Stimulated activated CD8-positive, alpha-beta memory T cell treated with anti-CD3 and anti-CD28 coated beads, Interleukin-2, amount 100 ng/mL, for 48 hours (primary cell): ENCODE results near the gene NEO1.
A peak's percentile ranks its signal among the peaks of the same experiment; 100 is the strongest.

Experiments used
- DNase-seq, 2 donors: peaks; one replicate each; pipeline ENCODE4 v3.0.0-alpha.2; 2020; ENCODE audit warnings: low read depth in 2 of 2

The NEO1 gene

GRCh38 chr15:73329501-73330200 lies 277.4 kb downstream of the NEO1 start:
- DNase-seq: no peak

- DNase-seq: no peak
Observed at GRCh38 chr15:73330206-73331051, 278.2 kb downstream of the NEO1 start.

DNA sequence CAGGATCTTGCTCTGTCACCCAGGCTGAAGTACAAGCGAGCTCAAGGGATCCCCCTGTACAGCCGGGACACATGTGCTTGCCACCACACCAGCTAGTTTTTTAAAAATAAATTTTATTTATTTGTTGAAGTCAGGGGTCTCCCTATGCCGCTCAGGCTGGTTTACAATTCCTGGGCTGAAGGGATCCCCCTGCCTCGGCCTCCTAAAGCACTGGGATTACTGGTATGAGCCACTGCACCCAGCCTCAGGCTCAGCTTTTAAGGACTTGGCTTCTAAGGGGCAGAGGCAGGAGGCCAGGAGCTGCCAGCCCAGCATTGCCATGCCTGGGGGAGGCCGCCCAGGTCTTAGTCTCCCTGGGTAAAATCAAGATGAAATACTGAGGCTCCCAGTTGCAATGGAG lies 279.2 kb downstream of the NEO1 start:
- no peak for DNase-seq

DNA sequence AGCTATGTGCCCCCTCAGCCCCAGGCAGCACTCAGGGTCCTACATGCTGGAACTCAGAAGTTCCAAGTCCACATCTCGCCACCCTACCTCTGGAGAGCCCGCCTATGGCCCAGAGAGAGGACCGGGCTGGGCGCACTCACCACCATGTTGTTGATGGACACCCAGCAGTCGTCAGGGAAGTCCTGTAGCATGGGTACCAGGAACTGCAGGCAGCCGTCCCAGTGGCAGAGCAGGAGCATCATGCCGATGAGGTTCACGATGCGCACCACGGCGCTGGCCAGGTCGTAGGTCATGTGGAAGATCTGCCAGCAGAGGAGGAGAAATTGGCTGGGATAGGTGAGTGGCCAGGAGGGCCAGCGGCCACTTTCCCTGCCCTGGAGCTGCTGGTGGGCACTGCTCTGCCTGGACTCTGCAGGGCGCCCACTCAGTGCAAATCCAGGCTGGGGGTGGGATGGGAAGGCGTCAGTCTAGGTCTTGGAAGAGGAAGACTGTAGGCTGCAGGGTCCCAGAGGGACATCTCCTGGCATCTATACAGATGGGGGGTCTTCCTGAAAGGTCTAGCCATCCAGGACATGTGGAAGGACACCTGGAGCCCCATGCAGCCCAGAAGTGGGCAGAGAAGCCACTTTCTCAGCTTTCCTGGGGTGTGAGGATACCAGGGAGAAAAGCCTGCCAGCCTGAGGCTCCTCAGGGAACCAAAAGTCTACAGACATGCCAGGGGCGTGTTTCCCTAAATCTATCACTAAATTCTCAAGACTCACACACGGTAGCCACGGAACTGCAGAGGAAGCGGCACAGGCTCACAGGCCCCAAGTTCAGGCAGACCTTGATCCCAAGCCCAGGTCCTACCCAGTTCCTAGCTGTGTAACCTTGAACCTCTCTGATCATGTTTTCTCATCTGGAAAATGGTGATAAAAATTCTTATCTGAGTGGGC lies 280.0 kb downstream of the NEO1 start:
- no peak for DNase-seq

- DNase-seq: no peak
Observed at GRCh38 chr15:73333001-73333400, 280.7 kb downstream of the NEO1 start.

GRCh38 chr15:73334086-73334485 lies 281.8 kb downstream of the NEO1 start:
- no peak for DNase-seq

GRCh38 chr15:73335026-73335425 lies 282.8 kb downstream of the NEO1 start:
- DNase-seq: no peak

- DNase-seq: no peak
Observed at GRCh38 chr15:73335471-73335870, 283.2 kb downstream of the NEO1 start.

DNA sequence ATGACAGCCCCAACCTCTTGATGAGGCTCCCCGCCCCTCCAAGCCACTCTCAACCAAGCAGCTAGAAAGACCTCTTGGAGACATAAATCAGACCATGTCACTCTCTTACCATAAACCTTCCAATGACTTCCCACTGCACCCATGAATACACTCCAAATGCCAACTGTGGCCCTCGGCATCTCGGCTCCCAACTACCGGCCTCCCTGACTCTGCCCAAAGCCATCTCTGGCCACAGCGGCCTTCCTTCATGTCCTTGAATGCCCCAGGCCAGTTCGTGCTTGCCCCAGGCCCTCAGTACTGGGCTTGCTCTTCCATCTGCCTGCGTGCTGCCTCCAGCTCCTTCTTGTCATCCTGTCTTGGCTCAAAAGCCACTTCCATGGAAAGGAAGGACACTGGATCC lies 284.5 kb downstream of the NEO1 start:
- DNase-seq: no peak

DNA sequence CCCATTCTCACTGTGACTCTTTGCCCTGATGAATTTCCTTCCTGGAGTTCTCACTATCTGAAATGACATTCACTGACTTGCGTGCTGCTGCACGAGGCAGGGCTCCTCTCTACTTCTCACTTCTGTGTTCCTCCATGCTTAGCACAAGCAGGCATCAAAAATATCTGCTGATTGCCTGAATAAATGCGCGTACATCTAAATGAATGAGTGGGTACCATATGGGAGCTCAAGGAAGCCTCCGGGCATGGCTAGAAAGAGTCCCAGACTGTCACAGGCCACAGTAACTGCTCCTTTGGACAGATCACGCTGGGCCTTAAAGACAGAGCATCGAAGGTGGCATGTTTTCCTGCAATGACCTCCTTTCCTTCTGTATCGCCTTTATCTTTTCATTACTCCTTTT lies 284.9 kb downstream of the NEO1 start:
- no peak for DNase-seq

GRCh38 chr15:73338058-73338457 lies 285.8 kb downstream of the NEO1 start:
- no peak for DNase-seq

DNA sequence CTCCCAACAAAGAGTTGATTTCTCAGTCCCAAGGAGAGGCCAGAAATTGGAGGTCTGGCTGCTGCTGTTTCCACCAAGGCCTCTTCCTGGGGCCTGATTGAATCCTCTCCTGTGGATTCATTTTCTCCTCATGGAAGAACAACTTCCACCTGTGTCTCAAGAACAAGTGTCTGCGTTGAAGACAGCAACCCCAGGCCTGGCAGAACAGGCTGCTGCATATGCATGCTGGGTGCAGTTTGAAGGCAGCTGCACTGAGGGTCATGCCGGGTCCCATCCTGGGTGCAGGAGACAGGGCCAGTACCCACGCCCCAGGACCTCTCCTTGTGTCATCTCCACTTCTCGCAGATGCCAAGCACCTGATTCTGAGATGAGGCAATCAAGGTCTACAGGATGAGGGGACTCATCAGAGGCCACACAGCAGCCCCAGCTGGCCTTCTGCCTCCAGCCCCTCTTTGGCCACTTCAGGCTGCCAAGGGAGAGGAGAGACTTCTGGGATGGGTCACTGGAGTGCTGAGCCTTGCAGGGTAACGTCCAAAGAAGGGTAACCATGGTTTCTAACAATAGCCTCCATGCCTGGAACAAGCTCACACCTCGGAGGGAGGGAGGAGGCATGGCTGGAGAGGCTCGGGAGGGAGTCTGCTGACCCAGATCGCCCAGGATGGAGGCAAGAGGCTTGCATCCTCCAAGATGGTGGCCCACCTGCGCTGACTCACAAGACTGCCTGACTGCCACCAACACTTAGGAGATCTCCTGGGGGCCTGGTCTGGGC lies 286.5 kb downstream of the NEO1 start:
- no peak for DNase-seq

DNA sequence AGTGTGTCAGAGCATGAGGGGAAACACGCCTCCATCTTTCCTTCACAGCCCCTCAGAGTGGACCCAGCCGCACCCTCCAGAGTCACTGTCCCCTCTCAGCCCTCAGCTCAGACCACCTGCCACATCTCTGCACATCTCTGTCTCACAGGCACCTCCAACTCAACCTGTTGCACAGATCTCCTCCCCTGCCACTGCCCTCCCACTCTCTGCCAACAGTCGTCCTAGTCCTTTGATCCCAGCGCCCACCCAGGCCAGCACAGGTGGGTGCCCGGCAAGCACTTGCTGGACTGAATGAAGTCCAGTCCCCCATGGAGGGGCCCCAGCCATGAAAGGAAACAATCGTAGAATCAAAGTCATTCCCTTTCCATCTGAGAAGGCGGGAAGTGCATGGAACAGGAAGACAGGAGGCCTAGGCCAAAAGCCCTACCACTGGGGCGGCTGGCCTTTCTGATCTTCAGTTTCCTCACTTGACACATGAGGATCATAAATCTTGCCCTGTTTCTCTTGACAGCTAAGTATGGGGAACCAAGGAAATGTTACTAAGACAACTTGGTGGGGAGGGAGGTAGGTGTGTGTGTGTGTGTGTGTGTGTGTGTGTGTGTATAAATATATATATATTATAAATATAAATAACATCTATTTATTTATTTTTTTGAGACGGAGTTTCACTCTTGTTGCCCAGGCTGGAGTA lies 288.4 kb downstream of the NEO1 start:
- DNase-seq: no peak

GRCh38 chr15:73341886-73342600 lies 289.8 kb downstream of the NEO1 start:
- no peak for DNase-seq

GRCh38 chr15:73344056-73344455 lies 291.8 kb downstream of the NEO1 start:
- DNase-seq: no peak

- no peak for DNase-seq
Observed at GRCh38 chr15:73345658-73346057, 293.4 kb downstream of the NEO1 start.

DNA sequence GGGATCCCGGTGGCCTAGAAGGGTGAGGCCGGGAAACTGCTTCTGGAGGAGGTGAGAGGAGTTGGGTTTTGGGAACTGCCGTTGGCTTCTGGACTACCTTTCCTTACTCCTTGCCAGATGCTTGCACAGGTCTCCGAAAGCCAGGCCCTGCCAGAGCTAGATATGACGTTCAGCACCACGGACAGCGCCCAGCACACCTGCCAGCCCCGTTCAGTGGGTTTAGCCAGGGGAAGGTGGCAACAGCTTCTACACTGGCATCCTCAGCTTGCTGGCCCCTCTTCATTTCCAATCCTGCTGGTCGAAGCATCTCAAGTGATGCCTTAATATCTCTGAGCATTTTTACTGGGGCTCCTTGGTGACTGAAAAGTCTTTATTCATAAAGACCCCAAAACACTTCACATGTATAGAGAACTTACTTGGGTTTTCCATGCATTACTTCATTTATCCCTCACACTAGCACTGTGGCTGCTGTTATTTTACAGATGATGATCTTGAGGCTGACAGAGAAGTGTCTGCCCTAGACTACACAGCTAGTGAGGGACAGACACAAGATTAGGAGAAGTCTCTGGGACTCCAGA lies 294.6 kb downstream of the NEO1 start:
- DNase-seq: peak; percentile 37 to 39

DNA sequence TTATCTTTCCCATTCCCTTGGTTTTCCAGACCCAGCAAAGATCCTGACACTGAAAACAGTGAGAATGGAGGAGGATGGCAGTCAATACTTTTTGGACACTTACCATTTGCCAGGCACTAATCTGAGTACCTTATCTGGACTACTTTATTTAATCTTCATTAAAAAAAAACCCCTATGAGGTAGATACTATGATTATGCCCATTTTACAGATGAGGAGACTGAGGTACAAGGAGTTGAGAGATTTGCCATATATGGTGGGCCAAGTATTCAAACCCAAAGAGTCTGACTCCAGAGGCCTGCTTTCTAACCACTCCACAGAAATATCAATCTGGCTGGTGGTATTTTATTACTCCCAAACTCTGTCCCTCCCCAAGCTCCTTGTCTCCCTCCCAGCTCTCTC lies 296.9 kb downstream of the NEO1 start:
- no peak for DNase-seq

GRCh38 chr15:73352082-73352481 lies 299.8 kb downstream of the NEO1 start:
- DNase-seq: no peak

DNA sequence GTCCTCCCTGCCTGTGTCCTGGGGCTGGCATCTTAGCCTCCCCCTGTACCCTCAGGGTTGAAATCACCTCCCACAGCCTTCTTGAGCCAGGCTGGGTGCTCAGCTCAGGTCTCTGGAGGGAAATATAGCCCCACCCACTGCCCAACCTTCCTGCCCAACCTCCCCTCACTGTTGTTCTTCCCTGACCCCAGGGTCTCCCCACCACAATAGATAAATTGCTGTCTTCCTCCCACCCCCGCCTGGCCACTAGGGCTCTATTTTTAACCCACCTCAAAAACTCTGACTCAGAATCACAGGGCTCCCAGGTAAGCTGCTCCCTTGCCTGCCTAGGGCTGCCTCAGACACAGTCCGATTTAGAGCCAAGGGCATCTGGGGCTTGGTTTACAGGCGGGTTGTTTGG lies 301.5 kb downstream of the NEO1 start:
- DNase-seq: no peak
